ENCODE data around the gene ZNF92. TPM values are rescaled to one million over a fixed set of nuclear protein-coding genes. Genes with fewer than 3 reads are reported as not detected.

ZNF92 gene
- total RNA-seq, 1 experiment from 2014 or later = 18.0 TPM

GRCh38 chr7:65430344-65431186, 56.9 kb downstream of the ZNF92 start:
- Histone ChIP-seq H3K4me3 (ENCODE audit: low read depth, low read length) (no peak overlapping the region), H3K4me1 (no peaks in the 10 kb centered on the region), H3K36me3 (ENCODE audit: control insufficient read depth, insufficient read depth, low read length) (no peaks in the 10 kb centered on the region), H3K9me3 (peaks cover 11% of the 10 kb centered on the region), H3K27me3 (replicated peaks; ENCODE audit: control insufficient read depth, insufficient read depth, low read length) (no peaks in the 10 kb centered on the region)
- no peak for TF ChIP-seq CTCF (IDR thresholded peaks at IDR 0.05; ENCODE audit: insufficient read depth in 1 of 2, low read depth in 1 of 2, low read length in 1 of 2, severe bottlenecking in 1 of 2, unreplicated experiment in 1 of 2)
- Mint-ChIP-seq H3K27ac (ENCODE audit: unreplicated experiment) (no peak overlapping the region), H3K36me3 (ENCODE audit: insufficient read depth, unreplicated experiment) (peaks cover 8% of the 10 kb centered on the region), H3K4me3 (ENCODE audit: unreplicated experiment) (no peak overlapping the region), H3K9me3 (ENCODE audit: unreplicated experiment) (peaks cover 36% of the 10 kb centered on the region), H3K4me1 (ENCODE audit: low read depth, unreplicated experiment) (no peaks in the 10 kb centered on the region), H3K27me3 (ENCODE audit: insufficient read depth, unreplicated experiment) (peaks cover 5% of the 10 kb centered on the region)
- POLR2A ChIA-PET = no interaction called here
- CTCF ChIA-PET = no interaction called here
- intact Hi-C loops (cut with micrococcal nuclease; ENCODE audit: unreplicated experiment) = no loop called here
- BruUV-seq (replicated peaks) = no TSS peak
- no peak for DNase-seq

GRCh38 chr7:65434307-65434706, 60.7 kb downstream of the ZNF92 start:
- no peak for DNase-seq
- ChIA-PET CTCF (no interaction called here), POLR2A (no interaction called here)
- Histone ChIP-seq H3K4me1 (no peaks in the 10 kb centered on the region), H3K4me3 (ENCODE audit: low read depth, low read length) (no peak overlapping the region), H3K9me3 (peaks cover 1% of the 10 kb centered on the region), H3K27me3 (replicated peaks; ENCODE audit: control insufficient read depth, insufficient read depth, low read length) (no peaks in the 10 kb centered on the region), H3K36me3 (ENCODE audit: control insufficient read depth, insufficient read depth, low read length) (no peaks in the 10 kb centered on the region)
- H3K27me3 Mint-ChIP-seq (ENCODE audit: insufficient read depth, unreplicated experiment) = peaks cover 7% of the 10 kb centered on the region
- H3K36me3 Mint-ChIP-seq (ENCODE audit: insufficient read depth, unreplicated experiment) = peaks cover 2% of the 10 kb centered on the region
- H3K4me1 Mint-ChIP-seq (ENCODE audit: low read depth, unreplicated experiment) = no peaks in the 10 kb centered on the region
- no peak overlapping the region for H3K27ac Mint-ChIP-seq (ENCODE audit: unreplicated experiment)
- no peak for TF ChIP-seq CTCF (IDR thresholded peaks at IDR 0.05; ENCODE audit: insufficient read depth in 1 of 2, low read depth in 1 of 2, low read length in 1 of 2, severe bottlenecking in 1 of 2, unreplicated experiment in 1 of 2)
- peaks cover 4% of the 10 kb centered on the region for H3K9me3 Mint-ChIP-seq (ENCODE audit: unreplicated experiment)
- H3K4me3 Mint-ChIP-seq (ENCODE audit: unreplicated experiment) = no peak overlapping the region
- BruUV-seq (replicated peaks) = no TSS peak
- intact Hi-C loops (cut with micrococcal nuclease; ENCODE audit: unreplicated experiment) = no loop called here

- no peaks in the 10 kb centered on the region for H3K9me3 Mint-ChIP-seq (ENCODE audit: unreplicated experiment)
Measured at GRCh38 chr7:65436163-65436562, 62.5 kb downstream of the ZNF92 start.

More at GRCh38 chr7:65436163-65436562, 62.5 kb downstream of the ZNF92 start:
- H3K4me1 Mint-ChIP-seq (ENCODE audit: low read depth, unreplicated experiment) = no peaks in the 10 kb centered on the region
- H3K4me3 ChIP-seq (ENCODE audit: low read depth, low read length) = no peak overlapping the region
- no peak overlapping the region for H3K4me3 Mint-ChIP-seq (ENCODE audit: unreplicated experiment)
- intact Hi-C loops (cut with micrococcal nuclease; ENCODE audit: unreplicated experiment) = no loop called here
- no peaks in the 10 kb centered on the region for H3K36me3 ChIP-seq (ENCODE audit: control insufficient read depth, insufficient read depth, low read length)
- ChIA-PET POLR2A (no interaction called here), CTCF (no interaction called here)
- H3K27ac Mint-ChIP-seq (ENCODE audit: unreplicated experiment) = no peak overlapping the region
- H3K27me3 ChIP-seq (replicated peaks; ENCODE audit: control insufficient read depth, insufficient read depth, low read length) = no peaks in the 10 kb centered on the region
- H3K9me3 ChIP-seq = no peaks in the 10 kb centered on the region
- TF ChIP-seq CTCF (IDR thresholded peaks at IDR 0.05; ENCODE audit: insufficient read depth in 1 of 2, low read depth in 1 of 2, low read length in 1 of 2, severe bottlenecking in 1 of 2, unreplicated experiment in 1 of 2) = no peak
- H3K36me3 Mint-ChIP-seq (ENCODE audit: insufficient read depth, unreplicated experiment) = no peaks in the 10 kb centered on the region
- BruUV-seq (replicated peaks) = no TSS peak
- no peaks in the 10 kb centered on the region for H3K4me1 ChIP-seq
- DNase-seq = no peak
- H3K27me3 Mint-ChIP-seq (ENCODE audit: insufficient read depth, unreplicated experiment) = peaks cover 9% of the 10 kb centered on the region
